Panc1 (cell line): ENCODE measurements around the gene DNAH7. TPM values are rescaled to one million over a fixed set of nuclear protein-coding genes. Genes with fewer than 3 reads are reported as not detected.

Experiments
- ATAC-seq: fragments of 200-7000 bp; cut with Tn5 transposase; 2 replicates; pipeline ENCODE4 v1.9.1; 2020; ENCODE audit warnings: mild to moderate bottlenecking, moderate library complexity
- BruUV-seq: library from RNA; stranded (reverse); fragments of 400-500 nt; replicated peaks from 2 replicates; lab custom pipeline; 2021; lab: Mats Ljungman, UMichigan
- CTCF ChIA-PET: fragments of 300-600 bp; sonication (Branson Sonifier 250); formaldehyde crosslinking; loops from one replicate; lab custom pipeline; 2022; ENCODE audit warnings: antibody characterized with exemption; lab: Charles Lee
- POLR2A ChIA-PET: fragments of 300-600 bp; sonication (Branson Sonifier 250); formaldehyde crosslinking; loops from one replicate; lab custom pipeline; 2022; ENCODE audit warnings: antibody characterized with exemption; lab: Charles Lee
- DNase-seq: peaks from one replicate; pipeline ENCODE4 v3.0.0-alpha.2; 2010; ENCODE audit warnings: low read depth, low spot score
- H3K27ac ChIP-seq: 2 replicates; pipeline ENCODE4 v1.5.1; 2011; ENCODE audit warnings: mild to moderate bottlenecking, low read length, inconsistent platforms
- H3K27me3 ChIP-seq: fragments of 200-500 bp; sonication (Bioruptor generic); 2 replicates; pipeline ENCODE4 v1.6.0; 2014; ENCODE audit warnings: low read length, inconsistent platforms; ENCODE audit not compliant: control insufficient read depth, insufficient read depth
- H3K36me3 ChIP-seq: fragments of 200-500 bp; sonication (Bioruptor generic); 2 replicates; pipeline ENCODE4 v1.5.1; 2014; ENCODE audit warnings: inconsistent platforms, mild to moderate bottlenecking, low read length, moderate library complexity; ENCODE audit not compliant: control insufficient read depth, insufficient read depth
- H3K4me1 ChIP-seq: 2 replicates; pipeline ENCODE4 v1.5.1; 2011; ENCODE audit warnings: inconsistent platforms, mild to moderate bottlenecking, low read length, moderate library complexity; ENCODE audit not compliant: control insufficient read depth, insufficient read depth
- H3K4me3 ChIP-seq, 2 experiments: 2 replicates each; pipeline ENCODE4 v1.5.1; 2011 to 2012; ENCODE audit warnings: low read depth in 2 of 2, low read length in 2 of 2, mild to moderate bottlenecking in 2 of 2, inconsistent platforms in 1 of 2, moderate library complexity in 1 of 2
- H3K9me3 ChIP-seq: fragments of 200-500 bp; sonication (Bioruptor generic); 2 replicates; pipeline ENCODE4 v1.5.1; 2014; ENCODE audit warnings: low read depth, mild to moderate bottlenecking, inconsistent platforms, low read length, moderate library complexity; ENCODE audit not compliant: control insufficient read depth, insufficient read depth
- CTCF ChIP-seq: fragments of 450-650 bp; IDR thresholded peaks from 2 replicates; pipeline ENCODE4 v1.5.1; 2017; ENCODE audit warnings: mild to moderate bottlenecking
- POLR2AphosphoS5 ChIP-seq: IDR thresholded peaks from 2 replicates; pipeline ENCODE4 v1.6.1; 2012; ENCODE audit warnings: mild to moderate bottlenecking, low read depth, low read length, moderate library complexity
- REST ChIP-seq, 2 experiments: IDR thresholded peaks; 2 replicates each; pipeline ENCODE4 v1.6.1; 2011 to 2012; ENCODE audit warnings: low read depth in 2 of 2, control low read depth in 1 of 2, low read length in 1 of 2, mild to moderate bottlenecking in 1 of 2, moderate library complexity in 1 of 2; ENCODE audit not compliant: insufficient read depth in 1 of 2
- SIN3A ChIP-seq: IDR thresholded peaks from 2 replicates; pipeline ENCODE4 v1.6.1; 2012; ENCODE audit warnings: low read depth, mild to moderate bottlenecking, low read length, moderate library complexity, borderline replicate concordance; ENCODE audit not compliant: insufficient read depth
- TCF7L2 ChIP-seq: IDR thresholded peaks from 2 replicates; pipeline ENCODE4 v1.6.1; 2011; ENCODE audit warnings: mild to moderate bottlenecking, low read depth, low read length, inconsistent platforms
- in situ Hi-C: cut with HindIII; loops from 2 replicates; pipeline ENCODE4 v1.10.0; 2016; ENCODE audit warnings: low sequenced_read_pairs, low pct_unique_long_range_greater_than_20kb
- intact Hi-C: fragments of 100-400 bp; cut with micrococcal nuclease; formaldehyde crosslinking; loops from one replicate; pipeline ENCODE4 v1.10.0; 2022; ENCODE audit not compliant: unreplicated experiment
- total RNA-seq: library from RNA; stranded (reverse); gene quantifications from one replicate; pipeline ENCODE4 v1.2.1, GENCODE V29; 2021; ENCODE audit not compliant: unreplicated experiment

The DNAH7 gene
- total RNA-seq, 1 experiment from 2014 or later = 0.98 TPM

- DNase-seq (no peak), ATAC-seq (no peak)
- intact Hi-C loops (no loop called here), in situ Hi-C loops (no loop called here)
- Histone ChIP-seq H3K27ac (no peak overlapping the region), H3K27me3 (no peaks in the 10 kb centered on the region), H3K9me3 (no peaks in the 10 kb centered on the region), H3K4me1 (no peaks in the 10 kb centered on the region), H3K36me3 (no peaks in the 10 kb centered on the region), H3K4me3 (no peak overlapping the region)
- BruUV-seq = no TSS peak
- POLR2A ChIA-PET = no interaction called here
- TF ChIP-seq SIN3A (no peak), REST (IDR thresholded peaks at IDR 0.05; ENCODE audit: insufficient read depth in 1 of 2, low read depth in 2 of 2, low read length in 1 of 2) (no peak), TCF7L2 (no peak), CTCF (no peak), POLR2AphosphoS5 (no peak)
- CTCF ChIA-PET = interaction anchor here (0.6 kb wide), 1 partner anchor 282 kb away, joined by 3 read pairs; no protein-coding TSS in a partner anchor
These were observed 14.0 kb downstream of the DNAH7 start for GRCh38 chr2:196054631-196055030.

GRCh38 chr2:196046123-196046917 is 22.3 kb downstream of the DNAH7 start:
- TF ChIP-seq TCF7L2 (no peak), REST (IDR thresholded peaks at IDR 0.05; ENCODE audit: insufficient read depth in 1 of 2, low read depth in 2 of 2, low read length in 1 of 2) (no peak), SIN3A (no peak), CTCF (no peak), POLR2AphosphoS5 (no peak)
- no peak overlapping the region for H3K4me3 ChIP-seq
- DNase-seq (no peak), ATAC-seq (no peak)
- H3K27ac ChIP-seq = no peak overlapping the region
- H3K36me3 ChIP-seq = no peaks in the 10 kb centered on the region
- CTCF ChIA-PET = no interaction called here
- POLR2A ChIA-PET = no interaction called here
- H3K4me1 ChIP-seq = no peaks in the 10 kb centered on the region
- in situ Hi-C loops = no loop called here
- no TSS peak for BruUV-seq
- intact Hi-C loops = no loop called here
- H3K9me3 ChIP-seq = no peaks in the 10 kb centered on the region
- no peaks in the 10 kb centered on the region for H3K27me3 ChIP-seq
